Measurements from ENCODE around the gene C7orf33. TPM values are rescaled to one million over a fixed set of nuclear protein-coding genes. Genes with fewer than 3 reads are reported as not detected.

Gene C7orf33
- total RNA-seq, 2 donors from 2014 or later: not detected

DNA sequence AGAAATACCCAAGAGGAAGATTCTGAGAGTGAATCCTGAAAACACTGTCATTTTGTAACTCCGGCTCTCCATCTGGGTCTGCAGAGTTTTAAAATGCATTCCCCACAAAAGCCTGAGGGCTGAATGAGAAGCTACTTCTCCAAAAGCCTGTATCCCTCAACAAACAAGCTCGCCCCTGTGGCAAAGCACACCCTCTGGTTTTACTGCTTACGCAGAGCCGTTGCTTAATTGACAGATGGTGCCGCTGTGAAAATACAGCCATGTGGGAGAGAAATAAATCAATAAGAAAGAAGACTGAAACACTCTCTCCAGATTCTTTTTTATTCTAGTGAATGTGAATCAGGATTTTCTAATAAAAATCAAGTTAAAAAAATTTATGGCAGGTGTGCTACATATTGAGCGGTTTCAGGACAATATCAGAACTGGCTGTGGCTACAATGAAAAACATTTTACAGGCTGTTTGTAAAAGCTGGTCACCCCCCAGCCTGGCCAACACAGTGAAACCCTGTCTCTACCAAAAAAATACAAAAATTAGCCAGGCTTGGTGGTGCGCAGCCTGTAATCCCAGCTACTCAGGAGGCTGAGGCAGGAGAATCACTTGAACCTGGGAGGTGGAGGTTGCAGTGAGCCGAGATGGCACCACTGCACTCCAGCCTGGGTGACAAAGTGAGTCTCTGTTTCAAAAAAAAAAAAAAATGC, 32.5 kb downstream of the C7orf33 start:
- intact Hi-C loops (cut with DNase I): no loop called here
- DNase-seq (ENCODE audit: low spot score): no peak

DNA sequence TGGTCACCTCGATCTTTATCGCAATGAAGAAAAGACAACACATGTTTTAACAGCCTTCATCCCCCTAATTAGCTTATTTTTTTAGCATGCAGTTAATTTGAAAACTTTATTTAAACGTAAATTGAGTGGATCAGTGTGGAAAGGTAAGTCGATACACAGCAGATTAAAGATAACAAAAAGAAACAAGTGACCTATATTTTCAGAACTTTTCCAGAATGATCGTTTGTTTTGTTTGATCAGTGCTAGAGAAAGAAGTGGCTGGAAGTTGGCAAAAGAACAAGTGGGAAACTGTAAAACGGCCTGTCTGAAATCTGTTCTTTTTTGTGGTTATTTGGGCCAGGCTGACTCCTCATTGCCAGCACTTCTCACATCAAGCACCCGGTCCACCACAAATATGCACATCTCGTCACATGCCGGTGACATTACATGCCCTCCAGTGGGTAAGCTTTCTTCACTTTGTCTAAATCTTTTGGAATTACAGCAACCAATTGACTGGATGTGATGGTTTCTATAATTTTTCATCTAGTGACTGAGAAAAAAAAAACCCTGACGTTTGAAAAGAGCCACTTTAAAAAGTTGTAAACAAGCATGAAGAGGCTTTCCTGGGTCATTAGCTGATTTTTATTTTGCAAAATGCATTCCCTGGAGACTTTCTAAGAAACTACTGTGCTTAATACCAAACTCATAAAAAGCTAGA, 33.2 kb downstream of the C7orf33 start:
- DNase-seq (ENCODE audit: low spot score): no peak
- intact Hi-C loops (cut with DNase I): no loop called here

DNA sequence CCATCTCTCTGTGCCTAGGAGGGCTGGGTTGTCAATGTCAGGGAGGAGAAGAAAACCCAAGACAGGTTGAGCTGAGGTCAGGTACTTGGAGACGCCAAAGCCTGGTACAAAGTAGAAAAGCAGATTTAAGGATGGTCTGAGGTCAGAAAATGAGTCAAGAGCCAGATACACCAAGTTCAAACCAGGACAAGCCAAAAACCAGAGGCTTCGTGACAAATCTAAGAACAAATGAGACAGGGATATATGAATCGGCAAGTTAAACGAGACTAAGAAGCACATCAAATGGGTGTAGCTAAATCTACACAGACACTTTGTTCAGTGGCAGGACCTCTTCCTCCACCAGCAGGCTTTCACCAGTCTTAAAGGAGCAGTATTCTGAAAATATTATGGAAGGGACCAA, 34.2 kb downstream of the C7orf33 start:
- DNase-seq (ENCODE audit: low spot score): no peak
- intact Hi-C loops (cut with DNase I): no loop called here

DNA sequence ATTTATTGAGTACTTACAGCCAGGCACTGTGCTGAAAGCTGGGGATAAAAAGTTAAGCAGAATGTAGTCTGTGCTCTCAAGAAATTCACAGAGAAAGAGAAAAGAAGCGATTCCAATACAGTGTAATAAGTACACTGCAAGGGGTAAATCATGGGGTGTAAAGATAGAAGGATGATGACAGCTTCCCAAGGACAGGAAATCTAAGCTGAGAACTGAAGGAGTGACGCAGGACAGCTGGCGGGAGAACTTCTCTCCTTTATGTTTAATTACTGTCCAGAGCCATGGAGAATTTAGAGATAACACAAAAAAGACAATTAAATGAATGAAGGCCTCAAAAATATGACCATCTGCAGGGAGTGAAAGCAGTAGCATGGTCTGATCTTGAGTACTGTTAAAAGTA, 34.8 kb downstream of the C7orf33 start:
- no peak for DNase-seq (ENCODE audit: low spot score)
- intact Hi-C loops (cut with DNase I): no loop called here

DNA sequence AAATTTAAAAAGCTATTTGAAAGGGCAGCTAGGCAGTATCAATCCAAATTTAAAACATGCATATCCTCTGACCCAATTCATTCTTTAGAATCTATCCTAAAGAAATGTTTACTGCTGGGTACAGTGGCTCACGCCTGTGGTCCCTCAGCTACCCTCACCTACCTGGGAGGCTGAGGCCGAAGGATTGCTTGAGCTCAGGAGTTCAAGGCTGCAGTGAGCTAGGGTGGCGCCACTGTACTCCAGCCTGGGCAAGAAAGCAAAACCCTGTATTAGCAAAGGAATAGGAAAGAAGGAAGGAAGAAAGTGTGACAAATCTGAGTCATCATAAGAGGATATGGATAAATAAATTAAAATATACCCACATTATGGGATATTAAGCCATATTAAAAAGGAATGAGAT, 36.3 kb downstream of the C7orf33 start:
- intact Hi-C loops (cut with DNase I): no loop called here
- DNase-seq (ENCODE audit: low spot score): no peak

DNA sequence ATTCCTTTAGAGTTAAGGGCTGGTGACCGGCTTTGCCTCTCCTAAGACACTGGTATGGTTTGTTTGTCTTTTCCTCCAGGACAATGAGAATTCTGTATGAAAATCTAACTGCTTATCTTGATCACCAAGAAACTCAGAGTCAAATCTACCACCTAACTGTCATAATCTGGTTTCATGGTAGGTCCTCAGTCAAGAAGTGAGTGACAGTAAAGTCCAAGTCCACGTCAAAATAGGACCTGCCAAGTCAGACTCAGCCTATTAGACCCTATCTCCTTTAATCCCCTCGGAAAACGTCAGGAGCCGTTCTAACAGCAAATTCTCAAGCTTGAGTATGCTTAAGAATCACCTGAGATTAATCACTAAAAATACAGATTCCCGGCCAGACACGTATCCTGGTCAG, 37.4 kb downstream of the C7orf33 start:
- intact Hi-C loops (cut with DNase I): no loop called here
- DNase-seq (ENCODE audit: low spot score): no peak

DNA sequence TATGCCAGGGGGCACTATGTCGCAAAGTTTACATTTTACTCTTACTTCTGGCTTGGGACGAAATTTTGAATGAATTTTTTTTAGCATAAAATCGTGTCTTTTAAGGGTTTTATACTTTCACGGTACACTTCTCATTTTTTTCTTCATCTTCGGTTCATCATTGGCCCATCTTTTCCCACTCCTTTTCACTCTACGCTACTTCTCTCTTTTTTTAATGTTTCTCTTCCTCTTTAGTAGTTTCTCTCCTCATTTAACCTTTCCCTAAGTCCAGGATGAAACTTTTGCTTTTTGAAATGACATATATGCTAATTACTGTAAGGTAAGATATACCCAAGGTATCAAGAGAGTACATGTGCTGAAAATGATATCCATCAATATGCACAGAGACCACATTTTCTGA, 39.5 kb downstream of the C7orf33 start:
- intact Hi-C loops (cut with DNase I): no loop called here
- no peak for DNase-seq (ENCODE audit: low spot score)

DNA sequence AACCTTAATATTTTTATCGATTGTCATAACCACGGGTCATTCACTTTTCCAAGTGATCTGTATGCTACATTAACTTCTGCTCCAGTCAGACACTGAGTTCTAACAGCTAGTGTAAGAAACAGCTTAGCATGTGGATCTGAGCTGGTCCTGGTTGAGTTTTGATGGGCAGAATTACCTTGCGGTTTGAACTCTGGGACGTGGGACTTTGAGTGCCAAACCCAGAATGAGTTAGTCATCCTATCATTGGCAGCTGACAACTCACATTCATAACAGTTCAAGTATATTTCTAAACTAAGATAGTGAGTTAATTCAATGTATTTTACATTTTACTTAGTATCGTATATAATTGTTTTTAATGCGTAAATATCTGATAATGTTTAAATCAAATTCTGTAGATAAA, 43.2 kb downstream of the C7orf33 start:
- intact Hi-C loops (cut with DNase I): no loop called here
- no peak for DNase-seq (ENCODE audit: low spot score)

DNA sequence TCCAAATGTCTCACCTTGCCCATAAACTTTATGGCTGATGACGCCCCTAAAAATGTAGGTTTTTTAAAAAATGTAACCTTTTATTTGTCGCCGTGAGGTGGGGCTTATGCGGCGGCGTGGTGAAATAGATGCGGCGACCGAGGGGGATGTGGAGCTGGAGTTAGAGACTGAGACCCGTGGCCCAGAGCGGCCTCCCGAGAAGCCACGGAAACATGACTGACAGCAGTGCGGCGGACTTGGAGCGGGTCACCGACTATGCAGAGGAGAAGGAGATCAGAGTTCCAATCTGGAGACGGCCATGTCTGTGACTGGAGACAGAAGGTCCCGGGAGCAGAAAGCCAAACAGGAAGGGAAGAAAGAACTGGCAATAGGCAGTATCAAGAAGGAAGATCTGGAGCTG, 46.5 kb downstream of the C7orf33 start:
- intact Hi-C loops (cut with DNase I): no loop called here
- no peak for DNase-seq (ENCODE audit: low spot score)

DNA sequence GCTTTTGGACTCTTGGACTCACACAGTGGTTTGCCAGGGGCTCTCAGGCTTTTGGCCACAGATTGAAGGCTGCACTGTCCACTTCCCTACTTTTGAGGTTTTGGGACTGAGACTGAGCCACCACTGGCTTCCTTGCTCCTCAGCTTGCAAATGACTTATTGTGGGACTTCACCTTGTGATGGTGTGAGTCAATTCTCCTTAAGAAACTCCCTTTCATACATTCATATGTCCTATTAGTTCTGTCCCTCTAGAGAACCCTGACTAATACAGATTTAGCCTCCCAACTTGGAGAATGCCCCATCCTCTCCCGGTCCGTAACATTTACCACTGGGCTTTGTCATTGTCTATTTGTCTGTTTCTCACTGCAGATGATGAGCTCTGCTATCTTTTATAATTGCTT, 55.3 kb downstream of the C7orf33 start:
- intact Hi-C loops (cut with DNase I): no loop called here
- DNase-seq (ENCODE audit: low spot score): no peak

DNA sequence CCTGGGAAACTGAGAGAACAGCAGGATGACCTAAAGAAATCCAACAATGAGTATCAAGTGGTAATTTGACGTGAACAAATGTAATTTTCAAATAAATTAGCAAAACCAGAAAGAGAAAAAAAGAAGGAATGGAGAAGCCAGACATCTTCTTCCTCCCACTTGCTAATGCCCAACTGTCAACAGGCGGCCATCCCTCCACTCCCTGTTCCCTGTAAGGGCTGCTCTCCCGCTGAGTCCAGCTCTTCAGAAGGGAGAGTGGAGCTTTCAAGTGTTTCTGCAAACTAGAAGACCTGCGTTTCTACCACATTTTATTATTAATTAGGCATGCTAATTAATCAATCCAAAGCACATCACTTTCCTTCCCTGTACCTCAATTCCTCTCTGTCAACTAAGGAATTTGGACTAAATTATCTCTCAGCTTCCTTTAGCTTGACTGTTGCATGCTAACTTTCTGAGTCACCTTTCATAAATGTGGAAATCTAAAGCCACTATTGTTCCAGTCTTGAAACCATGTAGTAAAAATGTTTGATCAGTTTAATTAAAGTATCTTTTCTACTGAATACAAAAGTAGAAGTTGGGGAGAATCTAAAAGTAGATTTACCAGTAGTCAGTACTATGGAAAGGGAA, 59.8 kb downstream of the C7orf33 start:
- intact Hi-C loops (cut with DNase I): no loop called here
- DNase-seq (ENCODE audit: low spot score): no peak

DNA sequence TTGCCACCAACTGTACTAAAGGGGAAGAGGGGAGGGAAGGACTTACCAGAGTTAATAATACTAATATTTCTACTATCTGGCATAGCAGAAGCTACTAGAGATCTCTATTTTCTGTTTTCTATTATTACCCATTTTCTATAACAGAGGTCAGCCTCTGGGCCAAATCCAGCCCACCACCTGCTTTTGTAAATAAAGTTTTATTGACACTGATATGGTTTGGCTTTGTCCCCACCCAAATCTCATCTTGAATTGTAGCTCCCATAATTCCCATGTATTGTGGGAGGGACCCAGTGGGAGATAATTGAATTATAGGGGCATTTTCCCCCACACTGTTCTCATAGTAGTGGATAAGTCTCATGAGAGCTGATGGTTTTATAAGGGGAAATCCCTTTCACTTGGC, 62.2 kb downstream of the C7orf33 start:
- intact Hi-C loops (cut with DNase I): no loop called here
- no peak for DNase-seq (ENCODE audit: low spot score)

DNA sequence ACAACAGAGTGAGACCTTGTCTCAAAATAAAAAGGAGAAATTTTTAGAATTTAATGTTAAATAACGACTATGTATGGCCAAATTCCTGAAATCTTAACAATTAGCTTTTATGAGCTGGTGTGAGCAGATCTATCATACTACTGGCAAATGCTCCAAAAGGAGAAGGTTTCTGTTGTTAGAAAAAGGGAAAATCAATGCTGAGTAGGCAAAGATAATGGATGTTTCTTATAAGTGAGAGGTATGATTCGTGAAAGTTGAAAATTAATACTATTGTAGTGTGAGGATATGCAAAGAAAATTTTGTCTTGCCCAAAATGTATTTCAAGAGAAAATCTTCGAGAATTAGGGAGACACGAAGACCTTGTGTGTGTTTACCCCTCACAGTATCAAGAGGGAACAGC, 67.4 kb downstream of the C7orf33 start:
- intact Hi-C loops (cut with DNase I): no loop called here
- no peak for DNase-seq (ENCODE audit: low spot score)

DNA sequence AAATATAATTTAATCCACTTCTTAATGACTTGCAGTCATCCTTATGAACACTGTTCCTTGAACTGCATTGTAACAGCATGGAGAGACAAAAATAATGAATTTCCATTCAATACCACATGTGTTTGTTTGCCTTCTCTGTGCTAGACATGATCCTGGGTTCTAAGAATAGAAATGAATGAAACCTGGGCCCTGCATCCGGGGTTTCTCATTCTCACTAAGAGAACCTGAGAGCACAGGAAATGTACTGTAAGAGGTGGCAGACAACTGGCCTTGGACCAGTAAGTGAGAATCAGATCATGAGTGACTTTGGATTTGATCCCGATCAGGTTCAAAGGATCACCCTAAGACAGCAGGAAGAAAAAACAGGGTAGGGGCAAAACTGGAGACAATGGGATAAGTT, 70.9 kb downstream of the C7orf33 start:
- DNase-seq (ENCODE audit: low spot score): no peak
- intact Hi-C loops (cut with DNase I): no loop called here

DNA sequence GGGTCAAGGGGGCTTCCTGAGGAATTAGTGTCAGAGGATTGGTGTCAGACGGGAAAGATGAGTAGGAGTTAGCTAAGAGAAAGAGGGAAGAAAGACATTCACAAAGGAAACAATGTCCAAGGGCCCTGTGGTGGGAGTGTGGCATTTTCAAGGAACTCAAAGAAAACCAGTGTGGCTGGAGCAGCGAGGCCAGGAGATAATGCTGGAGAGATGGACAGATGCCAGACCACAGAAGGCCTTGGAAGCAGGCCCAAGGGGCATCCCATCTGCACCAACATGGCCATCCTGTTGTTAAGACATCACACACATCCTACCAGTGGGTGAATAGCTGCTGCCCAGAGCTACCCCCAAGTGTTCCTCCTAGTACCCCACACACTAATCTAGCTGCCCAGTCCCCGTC, 72.1 kb downstream of the C7orf33 start:
- DNase-seq (ENCODE audit: low spot score): no peak
- intact Hi-C loops (cut with DNase I): no loop called here

DNA sequence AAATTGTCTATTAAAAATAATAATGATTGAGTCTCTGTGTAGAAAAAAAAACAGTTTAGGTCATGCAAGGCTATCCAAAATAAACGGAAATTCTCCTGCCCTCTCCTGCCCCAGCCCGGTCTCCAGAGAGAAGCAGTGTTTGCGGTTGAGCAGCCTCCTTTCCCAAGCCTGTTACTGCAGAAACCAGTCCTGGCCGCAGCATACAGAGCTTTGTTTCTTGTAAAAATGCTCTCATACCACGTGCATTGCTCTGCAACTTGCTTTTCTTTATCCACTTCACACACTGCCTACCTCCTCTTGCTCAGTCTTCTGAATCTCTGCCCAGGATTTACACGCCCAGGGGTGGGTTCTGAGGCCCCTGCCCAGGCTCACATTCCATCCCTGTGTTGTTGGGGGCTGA, 73.8 kb downstream of the C7orf33 start:
- DNase-seq (ENCODE audit: low spot score): no peak
- intact Hi-C loops (cut with DNase I): no loop called here

DNA sequence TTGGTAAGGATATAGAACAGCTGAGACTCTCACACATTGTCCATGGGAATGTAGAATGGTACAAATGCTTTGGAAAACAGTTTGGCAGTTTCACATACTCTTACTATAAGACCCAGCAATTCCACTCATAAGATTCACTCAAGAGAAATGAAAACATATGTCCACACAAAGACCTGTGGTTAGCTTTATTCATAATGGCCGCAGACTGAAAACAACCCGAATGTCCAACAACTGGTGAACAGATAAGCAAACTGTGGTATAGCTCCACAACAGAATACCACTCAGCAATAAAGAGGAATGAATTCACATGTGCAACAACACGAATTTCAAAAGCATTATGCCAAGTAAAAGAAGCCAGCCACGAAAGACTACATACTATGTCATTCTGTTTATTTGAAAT, 74.7 kb downstream of the C7orf33 start:
- no peak for DNase-seq (ENCODE audit: low spot score)
- intact Hi-C loops (cut with DNase I): no loop called here

Data from posterior vena cava (tissue), 2 donors.